Mesenchymal stem cell (in vitro differentiated cells and primary cell): Measurements from ENCODE around the gene DPYSL5.

Experiments
- DNase-seq: peaks from one replicate; pipeline ENCODE4 v3.0.0-alpha.2; 2013
- H2AFZ ChIP-seq: one replicate; pipeline ENCODE4 v1.6.1; 2013; ENCODE audit warnings: low read depth, mild to moderate bottlenecking, control low read depth, inconsistent platforms, low read length, moderate library complexity
- H2AK5ac ChIP-seq: 2 replicates; pipeline ENCODE4 v1.6.1; 2013; ENCODE audit warnings: low read length, moderate library complexity, mild to moderate bottlenecking, inconsistent platforms; ENCODE audit not compliant: severe bottlenecking
- H2BK120ac ChIP-seq: one replicate; pipeline ENCODE4 v1.6.1; 2013; ENCODE audit warnings: low read depth, mild to moderate bottlenecking, inconsistent platforms, low read length, moderate library complexity
- H2BK12ac ChIP-seq, 2 experiments: one replicate each; pipeline ENCODE4 v1.6.1; 2013; ENCODE audit warnings: inconsistent platforms in 2 of 2, low read length in 2 of 2, mild to moderate bottlenecking in 2 of 2, moderate library complexity in 2 of 2, control low read depth in 1 of 2
- H2BK15ac ChIP-seq: one replicate; pipeline ENCODE4 v1.6.1; 2013; ENCODE audit warnings: mild to moderate bottlenecking, low read depth, inconsistent platforms; ENCODE audit not compliant: poor library complexity, severe bottlenecking
- H2BK5ac ChIP-seq: 2 replicates; pipeline ENCODE4 v1.6.1; 2013; ENCODE audit warnings: low read depth, mild to moderate bottlenecking, low read length, control low read depth, inconsistent platforms; ENCODE audit not compliant: poor library complexity, severe bottlenecking
- H3K14ac ChIP-seq, 2 experiments: one replicate each; pipeline ENCODE4 v1.6.1; 2013; ENCODE audit warnings: inconsistent platforms in 2 of 2, low read length in 2 of 2, control low read depth in 1 of 2, mild to moderate bottlenecking in 1 of 2, moderate library complexity in 1 of 2
- H3K18ac ChIP-seq, 2 experiments: one replicate each; pipeline ENCODE4 v1.6.1; 2013; ENCODE audit warnings: inconsistent platforms in 2 of 2, low read length in 2 of 2, control low read depth in 1 of 2, low read depth in 1 of 2, mild to moderate bottlenecking in 1 of 2
- H3K23ac ChIP-seq, 2 experiments: one replicate each; pipeline ENCODE4 v1.6.1; 2013; ENCODE audit warnings: inconsistent platforms in 2 of 2, low read length in 2 of 2, mild to moderate bottlenecking in 2 of 2, moderate library complexity in 2 of 2, control low read depth in 1 of 2
- H3K27ac ChIP-seq: 2 replicates; pipeline ENCODE4 v1.5.1; 2013; ENCODE audit warnings: mild to moderate bottlenecking, moderate library complexity, low read length, control low read depth, inconsistent platforms; ENCODE audit not compliant: poor library complexity, severe bottlenecking
- H3K27me3 ChIP-seq, 2 experiments: 2 replicates each; pipeline versions ENCODE4 v1.6.1 to v1.7.0; 2013; ENCODE audit warnings: low read length in 2 of 2, mild to moderate bottlenecking in 2 of 2, moderate library complexity in 2 of 2, control low read depth in 1 of 2, inconsistent platforms in 1 of 2; ENCODE audit not compliant: control insufficient read depth in 1 of 2, insufficient read depth in 1 of 2
- H3K36me3 ChIP-seq, 2 experiments: 2 replicates each; pipeline versions ENCODE4 v1.6.1 to v1.7.0; 2013; ENCODE audit warnings: low read length in 2 of 2, control low read depth in 1 of 2, inconsistent platforms in 1 of 2, low read depth in 1 of 2, mild to moderate bottlenecking in 1 of 2; ENCODE audit not compliant: insufficient read depth in 2 of 2, control insufficient read depth in 1 of 2
- H3K4ac ChIP-seq, 2 experiments: one replicate each; pipeline ENCODE4 v1.6.1; 2013; ENCODE audit warnings: inconsistent platforms in 2 of 2, low read length in 2 of 2, mild to moderate bottlenecking in 2 of 2, moderate library complexity in 2 of 2, control low read depth in 1 of 2, low read depth in 1 of 2
- H3K4me1 ChIP-seq: 2 replicates; pipeline ENCODE4 v1.6.1; 2013; ENCODE audit warnings: low read depth, low read length, control low read depth; ENCODE audit not compliant: control insufficient read depth, insufficient read depth
- H3K4me2 ChIP-seq: 2 replicates; pipeline ENCODE4 v1.6.1; 2013; ENCODE audit warnings: low read length, mild to moderate bottlenecking, inconsistent platforms; ENCODE audit not compliant: poor library complexity, severe bottlenecking
- H3K4me3 ChIP-seq, 2 experiments: 2 replicates each; pipeline versions ENCODE4 v1.5.1 to v1.7.0; 2013; ENCODE audit warnings: low read length in 2 of 2, mild to moderate bottlenecking in 2 of 2, control low read depth in 1 of 2, low read depth in 1 of 2; ENCODE audit not compliant: insufficient read depth in 1 of 2
- H3K79me1 ChIP-seq: replicated peaks from 2 replicates; pipeline ENCODE4 v1.6.1; 2013; ENCODE audit warnings: mild to moderate bottlenecking, control low read depth, low read length, inconsistent platforms; ENCODE audit not compliant: poor library complexity, severe bottlenecking
- H3K9ac ChIP-seq: 2 replicates; pipeline ENCODE4 v1.7.0; 2013; ENCODE audit warnings: mild to moderate bottlenecking, low read length, moderate library complexity
- H3K9me3 ChIP-seq: 2 replicates; pipeline ENCODE4 v1.7.0; 2013; ENCODE audit warnings: mild to moderate bottlenecking, low read length; ENCODE audit not compliant: control insufficient read depth
- H4K8ac ChIP-seq: one replicate; pipeline ENCODE4 v1.6.1; 2013; ENCODE audit warnings: inconsistent platforms, mild to moderate bottlenecking, low read length, moderate library complexity
- H4K91ac ChIP-seq: one replicate; pipeline ENCODE4 v1.6.1; 2013; ENCODE audit warnings: mild to moderate bottlenecking, low read length, inconsistent platforms
- WGBS: methylation state at CpG from one replicate; pipeline ENCODE4 v1.1.7; 2013; ENCODE audit warnings: mixed read lengths; 5-methylcytosine and 5-hydroxymethylcytosine counted together

The DPYSL5 gene

DNA sequence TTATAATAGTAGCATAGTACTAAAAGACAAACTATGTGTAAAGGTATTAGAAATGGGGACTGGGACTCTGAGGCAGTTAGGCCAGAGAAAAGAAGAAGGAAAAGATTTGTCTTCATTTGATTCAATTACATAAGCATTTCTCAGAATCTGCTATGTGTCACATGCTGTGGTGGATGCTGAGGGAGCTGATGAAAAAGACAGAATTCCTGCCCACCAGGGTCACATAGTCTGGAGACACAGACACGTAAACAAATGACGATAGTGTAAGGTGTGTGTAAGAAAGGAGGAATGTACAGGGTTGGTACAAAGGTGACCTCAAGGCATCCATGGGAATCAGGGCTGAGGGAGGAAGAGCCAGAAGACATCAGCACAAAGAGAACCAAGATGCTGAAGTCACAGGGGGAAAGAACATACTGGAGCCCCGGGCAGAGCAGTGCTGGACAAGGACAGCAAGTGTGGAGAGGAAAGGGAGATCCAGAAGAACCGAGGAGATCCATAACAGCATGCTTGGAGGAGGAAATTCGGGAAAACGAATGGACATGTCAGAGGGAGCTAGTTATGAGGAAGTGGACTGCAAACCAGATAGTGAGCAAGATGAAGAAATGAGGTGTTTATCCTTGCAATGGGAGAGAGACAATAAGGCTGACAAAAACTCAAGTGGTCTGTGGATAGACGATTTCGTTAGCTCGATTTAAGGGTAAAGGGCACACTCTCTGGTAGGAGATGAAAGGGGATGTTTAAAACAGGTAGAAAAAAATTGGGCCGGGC lies 121.3 kb downstream of the DPYSL5 start:
- Histone ChIP-seq H3K4me3 (no peak overlapping the region), H3K23ac (no peak overlapping the region), H4K91ac (no peak overlapping the region), H2BK12ac (no peak overlapping the region), H3K18ac (no peak overlapping the region), H3K4ac (no peak overlapping the region), H3K27ac (no peak overlapping the region), H2BK120ac (no peak overlapping the region), H3K36me3 (no peaks in the 10 kb centered on the region), H2AK5ac (no peak overlapping the region), H3K27me3 (peaks cover 28 to 50% of the 10 kb centered on the region in 2 experiments), H3K4me1 (peaks cover 12% of the 10 kb centered on the region), H2AFZ (no peak overlapping the region), H4K8ac (no peak overlapping the region), H3K4me2 (no peak overlapping the region), H3K9me3 (no peaks in the 10 kb centered on the region), H3K14ac (no peak overlapping the region), H3K79me1 (peaks cover 2% of the 10 kb centered on the region), H3K9ac (no peak overlapping the region), H2BK15ac (no peak overlapping the region), H2BK5ac (no peak overlapping the region)
- WGBS, result 73% methylated on average over 10 of the region's 10 CpGs
- peak; percentile 61 for DNase-seq

DNA sequence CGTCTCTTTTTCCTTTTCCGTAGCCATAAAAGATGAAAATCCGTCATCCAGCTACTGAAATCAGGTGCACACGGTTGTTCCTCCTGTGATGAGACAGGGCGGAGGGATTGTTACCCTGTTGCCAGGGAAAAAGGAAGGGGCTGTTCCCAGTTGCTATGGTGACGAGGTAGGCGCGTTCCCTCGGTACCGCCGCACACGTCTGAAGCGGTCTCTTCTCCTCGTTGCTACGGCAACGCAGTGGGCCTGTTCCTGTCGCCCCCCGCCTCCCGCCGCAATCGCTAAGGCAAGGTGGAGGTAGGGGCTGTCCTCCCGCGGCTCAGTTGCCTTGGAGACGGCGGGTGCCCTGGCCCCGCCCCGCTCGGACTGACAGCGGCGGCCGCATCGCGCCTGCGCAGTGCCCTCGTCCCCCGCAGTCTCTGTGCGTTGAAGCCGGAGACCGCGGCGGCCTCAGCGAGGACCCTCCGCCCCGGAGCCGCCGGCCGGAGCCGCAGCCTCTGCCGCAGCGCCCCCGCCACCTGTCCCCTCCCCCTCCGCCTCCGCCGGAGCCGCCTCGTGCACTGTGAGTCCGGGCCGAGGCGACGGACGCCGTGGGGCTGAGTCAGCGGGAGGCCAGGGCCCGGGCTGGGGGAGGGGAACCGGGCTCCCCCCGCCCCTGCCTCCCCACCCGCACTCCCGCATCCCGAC lies 122.5 kb downstream of the DPYSL5 start, which contains the start of gene MAPRE3:
TSS of gene MAPRE3 (plus strand) at position 394 of the 684 bp plus-strand sequence. CDS start 51,582 bp downstream, outside the sequence.
- Histone ChIP-seq H2BK5ac (no peak within 1 kb of the TSS), H3K4me2 (peak within 1 kb of the TSS; percentile 98), H3K79me1 (peaks cover 2% of the 10 kb centered on the region), H3K18ac (peak within 1 kb of the TSS; percentile 69 to 77), H3K9ac (peak within 1 kb of the TSS; percentile 86), H3K9me3 (no peaks in the 10 kb centered on the region), H2BK120ac (peak within 1 kb of the TSS; percentile 54), H3K4ac (no peak within 1 kb of the TSS), H4K91ac (peak within 1 kb of the TSS; percentile 11), H3K27me3 (peaks cover 28 to 56% of the 10 kb centered on the region in 2 experiments), H3K14ac (no peak within 1 kb of the TSS), H3K4me1 (peaks cover 12% of the 10 kb centered on the region), H2BK12ac (peak within 1 kb of the TSS in 1 of 2 experiments; percentile 23), H2AK5ac (no peak within 1 kb of the TSS), H3K4me3 (peak within 1 kb of the TSS; percentile 86 to 92), H3K27ac (no peak within 1 kb of the TSS), H3K23ac (no peak within 1 kb of the TSS), H4K8ac (peak within 1 kb of the TSS; percentile 50), H2BK15ac (no peak within 1 kb of the TSS), H2AFZ (peak within 1 kb of the TSS; percentile 81), H3K36me3 (no peaks in the 10 kb centered on the region)
- peak; percentile 79 for DNase-seq
- 0% methylated on average over 27 of the region's 69 CpGs for WGBS

DNA sequence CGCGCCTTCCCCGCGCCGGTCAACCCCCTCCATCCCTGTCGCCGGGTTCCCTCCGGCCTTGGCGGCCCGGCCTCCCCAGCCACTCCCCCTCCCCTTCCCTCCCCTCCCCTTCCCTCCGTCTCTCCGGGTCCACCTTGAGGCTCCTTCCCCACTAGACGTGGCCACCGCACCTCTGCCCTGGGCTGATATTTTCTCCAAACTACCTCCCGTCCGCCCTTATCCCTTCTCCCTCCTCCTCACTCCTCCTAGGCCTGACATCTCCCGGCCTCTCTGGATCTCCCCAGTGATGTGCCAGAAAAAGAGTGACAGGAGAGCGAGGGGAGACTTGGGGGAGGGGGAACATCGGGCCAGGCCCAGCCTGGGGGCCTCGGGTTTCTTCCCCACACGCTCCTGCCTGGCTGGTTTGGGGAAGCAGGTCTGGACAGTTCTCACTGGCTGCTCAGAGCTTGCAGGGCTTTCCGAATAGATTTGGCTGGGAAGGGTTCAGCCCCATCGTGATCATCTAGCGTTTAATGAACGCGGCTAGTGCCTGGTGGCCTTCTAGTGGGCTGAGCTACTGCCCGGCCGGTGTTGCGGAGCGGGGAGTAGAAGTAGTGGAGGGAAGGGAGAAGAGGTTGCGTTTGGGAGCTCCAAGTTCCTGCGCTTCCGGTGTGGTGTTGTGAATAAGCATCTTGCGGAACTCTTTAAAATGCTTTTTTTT lies 123.1 kb downstream of the DPYSL5 start:
- peaks cover 2% of the 10 kb centered on the region for H3K79me1 ChIP-seq
- H2AFZ ChIP-seq, result peak overlapping the region; percentile 65
- peak; percentile 43 for DNase-seq
- H3K14ac ChIP-seq, result no peak overlapping the region
- peak overlapping the region; percentile 86 for H3K9ac ChIP-seq
- H3K4me2 ChIP-seq, result peak overlapping the region; percentile 98
- peak overlapping the region; percentile 54 for H2BK120ac ChIP-seq
- no peak overlapping the region for H2BK15ac ChIP-seq
- peak overlapping the region in 1 of 2 experiments; percentile 23 for H2BK12ac ChIP-seq
- no peak overlapping the region for H3K27ac ChIP-seq
- no peak overlapping the region for H3K4ac ChIP-seq
- H3K36me3 ChIP-seq, result no peaks in the 10 kb centered on the region
- H3K4me3 ChIP-seq, result peak overlapping the region; percentile 86 to 92
- H4K91ac ChIP-seq, result no peak overlapping the region
- H3K9me3 ChIP-seq, result no peaks in the 10 kb centered on the region
- no peak overlapping the region for H2AK5ac ChIP-seq
- peak overlapping the region; percentile 67 to 69 for H3K18ac ChIP-seq
- H4K8ac ChIP-seq, result peak overlapping the region; percentile 50
- peaks cover 28 to 61% of the 10 kb centered on the region in 2 experiments for H3K27me3 ChIP-seq
- H3K23ac ChIP-seq, result no peak overlapping the region
- H3K4me1 ChIP-seq, result peaks cover 12% of the 10 kb centered on the region
- H2BK5ac ChIP-seq, result no peak overlapping the region
- WGBS, result 2% methylated on average over 28 of the region's 34 CpGs
